Chondrocyte (in vitro differentiated cells): ENCODE results near the gene SIRPA. TPM values are rescaled to one million over a fixed set of nuclear protein-coding genes. Genes with fewer than 3 reads are reported as not detected.

Experiments used
- DNase-seq: peaks from one replicate; pipeline ENCODE4 v3.0.0; 2021; ENCODE audit warnings: mixed read lengths, low spot score
- H3K27ac Mint-ChIP-seq: one replicate; pipeline ENCODE4 v1.8.0; 2021; ENCODE audit warnings: mild to moderate bottlenecking, moderate library complexity, mixed read lengths; ENCODE audit not compliant: unreplicated experiment
- H3K27me3 Mint-ChIP-seq: 2 replicates; pipeline ENCODE4 v1.8.0; 2021; ENCODE audit warnings: low read depth, mixed read lengths
- H3K36me3 Mint-ChIP-seq: 2 replicates; pipeline ENCODE4 v1.8.0; 2021; ENCODE audit warnings: low read depth, mixed read lengths
- H3K4me1 Mint-ChIP-seq: 2 replicates; pipeline ENCODE4 v1.8.0; 2021; ENCODE audit warnings: low read depth, mild to moderate bottlenecking, mixed read lengths
- H3K4me3 Mint-ChIP-seq: one replicate; pipeline ENCODE4 v1.8.0; 2021; ENCODE audit warnings: mild to moderate bottlenecking, moderate library complexity, mixed read lengths; ENCODE audit not compliant: unreplicated experiment
- H3K9me3 Mint-ChIP-seq: 2 replicates; pipeline ENCODE4 v1.8.0; 2021; ENCODE audit warnings: low read depth, mixed read lengths
- total RNA-seq: library from RNA; stranded (reverse); gene quantifications from 3 replicates; pipeline ENCODE4 v1.2.1, GENCODE V29; 2021
- TF ChIP-seq, protein P1 (sequence below): fragments of 200-600 bp; sonication (generic); IDR thresholded peaks from 2 replicates; pipeline ENCODE4 v1.5.0; 2021; ENCODE audit warnings: antibody characterized with exemption, mild to moderate bottlenecking, moderate library complexity

Gene SIRPA
- total RNA-seq, 1 donor from 2014 or later = 25.6 TPM

DNA sequence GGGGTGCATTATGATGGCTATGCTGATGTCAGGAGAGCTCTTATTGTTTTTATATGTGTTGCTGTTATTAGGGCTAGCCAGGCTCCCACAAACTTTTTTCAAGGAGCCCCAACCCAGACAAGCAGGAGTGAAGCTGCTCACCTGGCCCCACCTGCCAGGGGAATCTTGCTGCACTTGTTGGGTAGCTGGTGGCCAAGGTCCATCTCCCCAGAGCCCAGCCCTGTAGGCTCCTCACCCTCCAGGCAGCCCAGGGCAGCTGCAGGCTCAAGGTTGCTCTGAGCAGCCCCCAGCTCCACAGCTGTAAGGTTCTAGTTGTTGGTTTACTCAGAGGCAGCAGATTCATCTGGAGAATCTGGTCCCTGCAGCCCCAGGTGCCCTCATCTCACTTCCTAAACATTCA, 46.8 kb upstream of the SIRPA start:
- no peaks in the 10 kb centered on the region for H3K27me3 Mint-ChIP-seq
- H3K36me3 Mint-ChIP-seq = peaks cover 3% of the 10 kb centered on the region
- no peak overlapping the region for H3K27ac Mint-ChIP-seq
- peaks cover 4% of the 10 kb centered on the region for H3K9me3 Mint-ChIP-seq
- no peak overlapping the region for H3K4me3 Mint-ChIP-seq
- no peak for DNase-seq
- TF ChIP-seq, protein P1, sequence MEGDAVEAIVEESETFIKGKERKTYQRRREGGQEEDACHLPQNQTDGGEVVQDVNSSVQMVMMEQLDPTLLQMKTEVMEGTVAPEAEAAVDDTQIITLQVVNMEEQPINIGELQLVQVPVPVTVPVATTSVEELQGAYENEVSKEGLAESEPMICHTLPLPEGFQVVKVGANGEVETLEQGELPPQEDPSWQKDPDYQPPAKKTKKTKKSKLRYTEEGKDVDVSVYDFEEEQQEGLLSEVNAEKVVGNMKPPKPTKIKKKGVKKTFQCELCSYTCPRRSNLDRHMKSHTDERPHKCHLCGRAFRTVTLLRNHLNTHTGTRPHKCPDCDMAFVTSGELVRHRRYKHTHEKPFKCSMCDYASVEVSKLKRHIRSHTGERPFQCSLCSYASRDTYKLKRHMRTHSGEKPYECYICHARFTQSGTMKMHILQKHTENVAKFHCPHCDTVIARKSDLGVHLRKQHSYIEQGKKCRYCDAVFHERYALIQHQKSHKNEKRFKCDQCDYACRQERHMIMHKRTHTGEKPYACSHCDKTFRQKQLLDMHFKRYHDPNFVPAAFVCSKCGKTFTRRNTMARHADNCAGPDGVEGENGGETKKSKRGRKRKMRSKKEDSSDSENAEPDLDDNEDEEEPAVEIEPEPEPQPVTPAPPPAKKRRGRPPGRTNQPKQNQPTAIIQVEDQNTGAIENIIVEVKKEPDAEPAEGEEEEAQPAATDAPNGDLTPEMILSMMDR = no peak
- peaks cover 5% of the 10 kb centered on the region for H3K4me1 Mint-ChIP-seq

- Mint-ChIP-seq H3K27ac (no peak overlapping the region), H3K27me3 (no peaks in the 10 kb centered on the region), H3K9me3 (peaks cover 4% of the 10 kb centered on the region), H3K36me3 (peaks cover 3% of the 10 kb centered on the region), H3K4me3 (no peak overlapping the region), H3K4me1 (peaks cover 5% of the 10 kb centered on the region)
- TF ChIP-seq, protein P1 = no peak
- no peak for DNase-seq
These were observed 43.8 kb upstream of the SIRPA start for GRCh38 chr20:1851396-1851795.

- Mint-ChIP-seq H3K27me3 (no peaks in the 10 kb centered on the region), H3K27ac (no peak overlapping the region)
- DNase-seq = no peak
These were observed 41.7 kb upstream of the SIRPA start for GRCh38 chr20:1853473-1853872.

GRCh38 chr20:1854246-1854645, 41.0 kb upstream of the SIRPA start:
- no peak for DNase-seq
- Mint-ChIP-seq H3K9me3 (no peaks in the 10 kb centered on the region), H3K27ac (no peak overlapping the region), H3K4me3 (no peak overlapping the region), H3K27me3 (no peaks in the 10 kb centered on the region), H3K4me1 (peaks cover 5% of the 10 kb centered on the region), H3K36me3 (no peaks in the 10 kb centered on the region)
- TF ChIP-seq, protein P1 = no peak

More at GRCh38 chr20:1853473-1853872, 41.7 kb upstream of the SIRPA start:
- Mint-ChIP-seq H3K4me1 (peaks cover 5% of the 10 kb centered on the region), H3K4me3 (no peak overlapping the region), H3K9me3 (no peaks in the 10 kb centered on the region), H3K36me3 (no peaks in the 10 kb centered on the region)
- TF ChIP-seq, protein P1 = no peak

GRCh38 chr20:1855109-1855508, 40.1 kb upstream of the SIRPA start:
- peaks cover 5% of the 10 kb centered on the region for H3K4me1 Mint-ChIP-seq

More at GRCh38 chr20:1855109-1855508, 40.1 kb upstream of the SIRPA start:
- Mint-ChIP-seq H3K27me3 (no peaks in the 10 kb centered on the region), H3K36me3 (no peaks in the 10 kb centered on the region), H3K4me3 (no peak overlapping the region), H3K9me3 (no peaks in the 10 kb centered on the region), H3K27ac (no peak overlapping the region)
- no peak for DNase-seq
- TF ChIP-seq, protein P1 = no peak
